Measurements from ENCODE around the gene ARID3C. TPM values are rescaled to one million over a fixed set of nuclear protein-coding genes. Genes with fewer than 3 reads are reported as not detected.

Gene ARID3C
- total and polyA plus RNA-seq, 8 donors: not detected

GRCh38 chr9:34637356-34638137, 8.7 kb upstream of the ARID3C start, which contains the start of gene SIGMAR1:
Gene SIGMAR1 (minus strand): TSS chr9:34637787. CDS start chr9:34637697, 90 bp downstream.
- Histone ChIP-seq H3K36me3 (peaks cover 0 to 17% (median 9%) of the 10 kb centered on the region in 4 donors), H3K9me3 (no peaks in the 10 kb centered on the region), H3K4me3 (peak within 1 kb of the TSS; percentile 60 to 90 (median 69)), H3K27ac (peak within 1 kb of the TSS; percentile 83 to 91 (median 86)), H3K4me1 (peaks cover 22 to 40% (median 34%) of the 10 kb centered on the region in 4 donors), H3K27me3 (no peaks in the 10 kb centered on the region)
- intact Hi-C loops (cut with DNase I; ENCODE audit: low total_unique reads): no loop called here
- 0 to 3% (median 0%) methylated on average over 14 to 74 of the region's 74 CpGs for WGBS, 5 donors
- DNase-seq: peak; percentile 94 to 98
- TF ChIP-seq CTCF (IDR thresholded peaks at IDR 0.05) (no peak), POLR2AphosphoS5 (IDR thresholded peaks at IDR 0.05) (peak; percentile 67 to 90 (median 88))

- H3K9me3 ChIP-seq: no peaks in the 10 kb centered on the region
- WGBS, 5 donors: 8 to 11% (median 8%) methylated on average over 13 to 23 of the region's 23 CpGs
- H3K4me3 ChIP-seq: peak overlapping the region; percentile 60 to 90 (median 69)
- H3K36me3 ChIP-seq: peaks cover 0 to 17% (median 9%) of the 10 kb centered on the region in 4 donors
- intact Hi-C loops (cut with DNase I; ENCODE audit: low total_unique reads): no loop called here
- no peaks in the 10 kb centered on the region for H3K27me3 ChIP-seq
- peak overlapping the region; percentile 83 to 91 (median 86) for H3K27ac ChIP-seq
- DNase-seq: peak in 1 of 2 donors; percentile 39
- H3K4me1 ChIP-seq: peaks cover 22 to 40% (median 34%) of the 10 kb centered on the region in 4 donors
- TF ChIP-seq POLR2A (IDR thresholded peaks at IDR 0.05) (no peak), CTCF (IDR thresholded peaks at IDR 0.05) (no peak), EP300 (IDR thresholded peaks at IDR 0.05) (no peak), POLR2AphosphoS5 (IDR thresholded peaks at IDR 0.05) (no peak)
These were observed 8.0 kb upstream of the ARID3C start for GRCh38 chr9:34636791-34637355.

GRCh38 chr9:34635556-34635955, 6.7 kb upstream of the ARID3C start:
- Histone ChIP-seq H3K4me1 (peaks cover 22 to 40% (median 34%) of the 10 kb centered on the region in 4 donors), H3K36me3 (peaks cover 0 to 17% (median 9%) of the 10 kb centered on the region in 4 donors), H3K9me3 (no peaks in the 10 kb centered on the region), H3K27me3 (peaks cover 0 to 7% (median 5%) of the 10 kb centered on the region in 3 donors), H3K4me3 (no peak overlapping the region), H3K27ac (no peak overlapping the region)
- TF ChIP-seq EP300 (IDR thresholded peaks at IDR 0.05): no peak
- TF ChIP-seq CTCF (IDR thresholded peaks at IDR 0.05): no peak
- TF ChIP-seq POLR2A (IDR thresholded peaks at IDR 0.05): no peak
- no peak for TF ChIP-seq POLR2AphosphoS5 (IDR thresholded peaks at IDR 0.05)
- 89 to 95% (median 95%) methylated on average over 13 to 14 of the region's 14 CpGs for WGBS, 5 donors
- intact Hi-C loops (cut with DNase I; ENCODE audit: low total_unique reads): no loop called here
- no peak for DNase-seq

- no peak overlapping the region for H3K27ac ChIP-seq
- peaks cover 0 to 16% (median 14%) of the 10 kb centered on the region in 3 donors for H3K27me3 ChIP-seq
- H3K4me3 ChIP-seq: no peak overlapping the region
- H3K36me3 ChIP-seq: peaks cover 0 to 17% (median 9%) of the 10 kb centered on the region in 4 donors
- peaks cover 22 to 40% (median 34%) of the 10 kb centered on the region in 4 donors for H3K4me1 ChIP-seq
- TF ChIP-seq EP300 (IDR thresholded peaks at IDR 0.05) (no peak), POLR2AphosphoS5 (IDR thresholded peaks at IDR 0.05) (no peak), POLR2A (IDR thresholded peaks at IDR 0.05) (no peak), CTCF (IDR thresholded peaks at IDR 0.05) (no peak)
- intact Hi-C loops (cut with DNase I; ENCODE audit: low total_unique reads): no loop called here
- WGBS, 5 donors: 71 to 86% (median 80%) methylated on average over 3 of the region's 3 CpGs
- H3K9me3 ChIP-seq: no peaks in the 10 kb centered on the region
- no peak for DNase-seq
These were observed 5.8 kb upstream of the ARID3C start for GRCh38 chr9:34634551-34635248.
